Esophagus muscularis mucosa (tissue), 4 donors: ENCODE data around the gene NKIRAS2. TPM values are rescaled to one million over a fixed set of nuclear protein-coding genes. Genes with fewer than 3 reads are reported as not detected.

Experiments used
- DNase-seq: peaks from one replicate; pipeline ENCODE4 v3.0.0-alpha.2; 2017; ENCODE audit errors: extremely low spot score
- H3K27ac ChIP-seq, 4 donors: fragments of 200-600 bp; sonication (generic); replicated peaks in 1 of 4; 1 replicate in 3 of 4; 2 replicates in 1 of 4; pipeline ENCODE4 v1.5.1; 2016 to 2019; ENCODE audit warnings: mild to moderate bottlenecking in 1 of 4
- H3K27me3 ChIP-seq, 4 donors: fragments of 200-600 bp; sonication (generic); one replicate each; pipeline versions ENCODE4 v1.5.1 to v1.6.0; 2016 to 2019
- H3K36me3 ChIP-seq, 4 donors: fragments of 200-600 bp; sonication (generic); one replicate each; pipeline ENCODE4 v1.5.1; 2016 to 2019
- H3K4me1 ChIP-seq, 4 donors: fragments of 200-600 bp; sonication (generic); one replicate each; pipeline ENCODE4 v1.5.1; 2016 to 2019
- H3K4me3 ChIP-seq, 4 donors: fragments of 200-600 bp; sonication (generic); 1 replicate in 2 of 4; 2 replicates in 2 of 4; pipeline ENCODE4 v1.5.1; 2016 to 2019; ENCODE audit warnings: mild to moderate bottlenecking in 4 of 4, moderate library complexity in 1 of 4
- H3K9me3 ChIP-seq, 4 donors: fragments of 200-600 bp; sonication (generic); 1 replicate in 3 of 4; 2 replicates in 1 of 4; pipeline ENCODE4 v1.5.1; 2016 to 2019
- CTCF ChIP-seq, 3 experiments: fragments of 200-600 bp in 2 of 3; fragments of 450-650 bp in 1 of 3; sonication (generic) in 2 of 3; IDR thresholded peaks; one replicate each; pipeline ENCODE4 v1.5.1; 2017 to 2019; ENCODE audit warnings: antibody characterized with exemption in 3 of 3, mild to moderate bottlenecking in 2 of 3, moderate library complexity in 1 of 3
- EP300 ChIP-seq: sonication (generic); formaldehyde crosslinking; IDR thresholded peaks from one replicate; pipeline ENCODE4 v1.6.1; 2017; ENCODE audit warnings: antibody characterized with exemption
- POLR2A ChIP-seq: fragments of 450-650 bp; IDR thresholded peaks from one replicate; pipeline ENCODE4 v1.6.1; 2017; ENCODE audit warnings: antibody characterized with exemption, moderate library complexity, mild to moderate bottlenecking, low read depth
- POLR2AphosphoS5 ChIP-seq, 2 donors: sonication (generic); formaldehyde crosslinking; IDR thresholded peaks; one replicate each; pipeline ENCODE4 v1.6.1; 2017; ENCODE audit warnings: antibody characterized with exemption in 2 of 2
- WGBS: methylation state at CpG from one replicate; pipeline ENCODE4 v1.1.5; 2018; 5-methylcytosine and 5-hydroxymethylcytosine counted together
- intact Hi-C: fragments of 100-400 bp; cut with DNase I; formaldehyde crosslinking; loops from one replicate; pipeline ENCODE4 v1.15.1; 2023
- total RNA-seq, 4 donors: library from RNA; depleted of rRNA; stranded (reverse); fragments of >200 nt; gene quantifications; one replicate each; pipeline versions ENCODE4 v1.1.0 to v1.2.1, GENCODE V29; 2016

NKIRAS2 gene
- total RNA-seq, 4 donors from 2014 or later = 44.0 to 74.3 (median 59.0) TPM

GRCh38 chr17:42056635-42057034, 36.7 kb downstream of the NKIRAS2 start:
- Histone ChIP-seq H3K27me3 (peaks cover 0 to 64% (median 9%) of the 10 kb centered on the region in 4 donors), H3K4me3 (no peak overlapping the region), H3K4me1 (no peaks in the 10 kb centered on the region), H3K27ac (no peak overlapping the region), H3K9me3 (no peaks in the 10 kb centered on the region), H3K36me3 (no peaks in the 10 kb centered on the region)
- intact Hi-C loops = no loop called here
- no peak for TF ChIP-seq EP300
- no peak for TF ChIP-seq POLR2AphosphoS5 (IDR thresholded peaks at IDR 0.05)
- TF ChIP-seq CTCF (IDR thresholded peaks at IDR 0.05) = no peak
- TF ChIP-seq POLR2A = no peak
- WGBS = 81% methylated on average over 3 of the region's 3 CpGs
- DNase-seq = no peak

- no peak for DNase-seq
- Histone ChIP-seq H3K4me3 (no peak overlapping the region), H3K27me3 (peaks cover 0 to 56% (median 7%) of the 10 kb centered on the region in 4 donors), H3K4me1 (no peaks in the 10 kb centered on the region), H3K9me3 (no peaks in the 10 kb centered on the region), H3K36me3 (no peaks in the 10 kb centered on the region), H3K27ac (no peak overlapping the region)
- intact Hi-C loops = no loop called here
- WGBS = 62% methylated on average over 7 of the region's 7 CpGs
- TF ChIP-seq CTCF (IDR thresholded peaks at IDR 0.05) = no peak
- no peak for TF ChIP-seq POLR2AphosphoS5 (IDR thresholded peaks at IDR 0.05)
- no peak for TF ChIP-seq EP300
- no peak for TF ChIP-seq POLR2A
Observed at GRCh38 chr17:42058063-42058462, 38.2 kb downstream of the NKIRAS2 start.

GRCh38 chr17:42059815-42060214, 39.9 kb downstream of the NKIRAS2 start:
- H3K4me1 ChIP-seq = peaks cover 0 to 3% (median 0%) of the 10 kb centered on the region in 4 donors
- no peaks in the 10 kb centered on the region for H3K36me3 ChIP-seq
- no peak for TF ChIP-seq CTCF (IDR thresholded peaks at IDR 0.05)
- TF ChIP-seq POLR2AphosphoS5 (IDR thresholded peaks at IDR 0.05) = no peak
- no peak for TF ChIP-seq EP300
- no peak for TF ChIP-seq POLR2A
- intact Hi-C loops = no loop called here
- WGBS = 66% methylated on average over 4 of the region's 4 CpGs
- H3K27ac ChIP-seq = no peak overlapping the region
- peaks cover 0 to 38% (median 2%) of the 10 kb centered on the region in 4 donors for H3K27me3 ChIP-seq
- DNase-seq = no peak
- no peak overlapping the region for H3K4me3 ChIP-seq
- H3K9me3 ChIP-seq = no peaks in the 10 kb centered on the region

GRCh38 chr17:42060231-42060630, 40.3 kb downstream of the NKIRAS2 start:
- Histone ChIP-seq H3K36me3 (no peaks in the 10 kb centered on the region), H3K4me1 (peaks cover 0 to 3% (median 0%) of the 10 kb centered on the region in 4 donors), H3K4me3 (no peak overlapping the region), H3K27ac (no peak overlapping the region), H3K9me3 (no peaks in the 10 kb centered on the region), H3K27me3 (peaks cover 0 to 34% (median 2%) of the 10 kb centered on the region in 4 donors)
- 88% methylated on average over 4 of the region's 4 CpGs for WGBS
- DNase-seq = no peak
- TF ChIP-seq EP300 (no peak), POLR2AphosphoS5 (IDR thresholded peaks at IDR 0.05) (no peak), CTCF (IDR thresholded peaks at IDR 0.05) (no peak), POLR2A (no peak)
- intact Hi-C loops = no loop called here
